SK-N-SH treated with all-trans-retinoic acid at 6 μM for 48 hours (cell line): ENCODE data around the gene LDHA.

Experiments used
- ATAC-seq: fragments of 200-7000 bp; cut with Tn5 transposase; 3 replicates; pipeline ENCODE4 v1.9.1; 2020; ENCODE audit warnings: mild to moderate bottlenecking, moderate library complexity
- BACH2 ChIP-seq: fragments of 250-450 bp; sonication (Bioruptor Pico); IDR thresholded peaks from 2 replicates; pipeline ENCODE4 v1.9.0; 2021; ENCODE audit warnings: mild to moderate bottlenecking, borderline replicate concordance
- ESRRG ChIP-seq: fragments of 250-450 bp; sonication (Bioruptor Pico); IDR thresholded peaks from 2 replicates; pipeline ENCODE4 v1.6.1; 2021; ENCODE audit warnings: mild to moderate bottlenecking
- GLIS3 ChIP-seq: fragments of 250-450 bp; sonication (Bioruptor Pico); IDR thresholded peaks from 2 replicates; pipeline ENCODE4 v1.5.0; 2020; ENCODE audit warnings: mild to moderate bottlenecking, moderate library complexity
- ISL1 ChIP-seq: fragments of 250-450 bp; sonication (Bioruptor Pico); IDR thresholded peaks from 2 replicates; pipeline ENCODE4 v2.1.2; 2022; ENCODE audit warnings: mild to moderate bottlenecking, moderate library complexity
- OSR1 ChIP-seq: fragments of 250-450 bp; sonication (Bioruptor Pico); IDR thresholded peaks from 2 replicates; pipeline ENCODE4 v1.8.0; 2022; ENCODE audit warnings: moderate library complexity, mild to moderate bottlenecking, inconsistent platforms
- POU6F1 ChIP-seq: fragments of 250-450 bp; sonication (Bioruptor Pico); IDR thresholded peaks from 2 replicates; pipeline ENCODE4 v1.8.0; 2021; ENCODE audit warnings: low read depth, mild to moderate bottlenecking, moderate library complexity, borderline replicate concordance
- PPARA ChIP-seq: fragments of 250-450 bp; sonication (Bioruptor Pico); IDR thresholded peaks from 2 replicates; pipeline ENCODE4 v1.5.0; 2020; ENCODE audit warnings: mild to moderate bottlenecking, borderline replicate concordance
- RARB ChIP-seq: fragments of 250-450 bp; sonication (Bioruptor Pico); IDR thresholded peaks from 2 replicates; pipeline ENCODE4 v1.8.0; 2021; ENCODE audit warnings: mild to moderate bottlenecking, moderate library complexity
- SNAI2 ChIP-seq: fragments of 250-450 bp; sonication (Bioruptor Pico); IDR thresholded peaks from 2 replicates; pipeline ENCODE4 v1.5.0; 2020; ENCODE audit warnings: mild to moderate bottlenecking, moderate library complexity
- TCF4 ChIP-seq: fragments of 250-450 bp; sonication (Bioruptor Pico); IDR thresholded peaks from 2 replicates; pipeline ENCODE4 v1.8.0; 2021; ENCODE audit warnings: mild to moderate bottlenecking, moderate library complexity, borderline replicate concordance
- TOX ChIP-seq: fragments of 250-450 bp; sonication (Bioruptor Pico); IDR thresholded peaks from 2 replicates; pipeline ENCODE4 v1.8.0; 2021; ENCODE audit warnings: mild to moderate bottlenecking, moderate library complexity, borderline replicate concordance
- TSHZ2 ChIP-seq: fragments of 250-450 bp; sonication (Bioruptor Pico); IDR thresholded peaks from 2 replicates; pipeline ENCODE4 v1.5.0; 2020; ENCODE audit warnings: mild to moderate bottlenecking, moderate library complexity
- ZC3H10 ChIP-seq: fragments of 250-450 bp; sonication (Bioruptor Pico); IDR thresholded peaks from 2 replicates; pipeline ENCODE4 v1.5.1; 2021; ENCODE audit warnings: mild to moderate bottlenecking, moderate library complexity
- ZNF8 ChIP-seq: fragments of 450-650 bp; formaldehyde crosslinking; IDR thresholded peaks from 2 replicates; pipeline ENCODE4 v1.5.0; 2020; ENCODE audit warnings: mild to moderate bottlenecking, moderate library complexity
- TF ChIP-seq, protein P1 (sequence below): fragments of 250-450 bp; sonication (Bioruptor Pico); IDR thresholded peaks from 2 replicates; pipeline ENCODE4 v1.5.1; 2021; ENCODE audit warnings: mild to moderate bottlenecking, moderate library complexity

The LDHA gene

DNA sequence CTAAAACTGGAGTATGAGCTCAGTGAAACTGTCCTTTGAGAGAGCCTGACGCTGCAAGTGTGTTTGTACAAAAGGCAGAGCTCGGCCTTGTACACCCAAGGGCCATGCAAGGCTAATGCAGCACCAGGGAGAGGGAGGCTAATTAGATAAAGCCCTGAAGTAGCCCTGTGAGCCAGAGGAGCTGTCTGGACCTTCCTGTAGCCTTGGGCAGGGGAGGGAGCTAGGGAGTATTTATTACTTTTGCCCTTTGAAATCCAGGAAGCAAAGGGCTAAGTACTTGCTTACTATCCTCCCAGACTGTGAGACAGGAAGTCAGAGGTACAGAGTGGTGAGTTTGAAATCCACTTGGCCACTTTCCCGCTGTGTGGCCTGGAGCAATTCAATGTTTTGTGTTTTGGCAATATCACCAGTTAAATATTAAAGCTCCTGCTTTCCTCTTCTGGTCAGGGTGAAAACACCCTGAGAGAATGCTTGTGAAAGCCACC lies 10.2 kb upstream of the LDHA start:
- no peak for TF ChIP-seq BACH2 (CRISPR knock-in tag)

DNA sequence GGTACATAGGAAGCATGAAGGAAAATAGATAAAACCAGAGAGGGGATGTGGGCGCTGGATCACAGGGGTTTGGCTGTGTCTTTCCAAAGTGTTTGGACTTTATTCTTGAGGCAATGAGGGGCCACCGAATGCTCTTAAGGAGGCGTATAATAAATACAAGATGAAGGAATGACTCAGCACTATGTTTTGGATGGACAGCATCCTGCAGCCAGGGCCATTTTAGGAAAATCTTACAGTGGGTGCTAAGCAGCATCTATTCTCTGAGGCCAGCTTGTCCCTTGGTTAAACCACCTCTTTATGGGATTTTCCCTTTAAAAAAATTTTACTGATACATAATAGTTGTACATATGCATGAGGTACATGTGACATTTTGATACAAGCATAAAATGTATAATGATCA lies 4.3 kb upstream of the LDHA start:
- no peak for ATAC-seq
- TF ChIP-seq RARB (CRISPR knock-in tag) (no peak), BACH2 (CRISPR knock-in tag) (no peak), ZNF8 (CRISPR knock-in tag) (no peak), ESRRG (CRISPR knock-in tag) (no peak), ISL1 (CRISPR knock-in tag) (no peak), POU6F1 (no peak)
- TF ChIP-seq, protein P1, sequence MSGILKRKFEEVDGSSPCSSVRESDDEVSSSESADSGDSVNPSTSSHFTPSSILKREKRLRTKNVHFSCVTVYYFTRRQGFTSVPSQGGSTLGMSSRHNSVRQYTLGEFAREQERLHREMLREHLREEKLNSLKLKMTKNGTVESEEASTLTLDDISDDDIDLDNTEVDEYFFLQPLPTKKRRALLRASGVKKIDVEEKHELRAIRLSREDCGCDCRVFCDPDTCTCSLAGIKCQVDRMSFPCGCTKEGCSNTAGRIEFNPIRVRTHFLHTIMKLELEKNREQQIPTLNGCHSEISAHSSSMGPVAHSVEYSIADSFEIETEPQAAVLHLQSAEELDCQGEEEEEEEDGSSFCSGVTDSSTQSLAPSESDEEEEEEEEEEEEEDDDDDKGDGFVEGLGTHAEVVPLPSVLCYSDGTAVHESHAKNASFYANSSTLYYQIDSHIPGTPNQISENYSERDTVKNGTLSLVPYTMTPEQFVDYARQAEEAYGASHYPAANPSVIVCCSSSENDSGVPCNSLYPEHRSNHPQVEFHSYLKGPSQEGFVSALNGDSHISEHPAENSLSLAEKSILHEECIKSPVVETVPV (CRISPR knock-in tag), result no peak
- TF ChIP-seq, all 23 proteins: peak for 0

More for the DNA sequence above, 10.2 kb upstream of the LDHA start:
- peak; percentile 77 for ATAC-seq

- TF ChIP-seq POU6F1 (no peak), PPARA (CRISPR knock-in tag) (no peak), ISL1 (CRISPR knock-in tag) (no peak)
- ATAC-seq, result no peak
Measured at GRCh38 chr11:18392434-18393321, 1.7 kb upstream of the LDHA start.

GRCh38 chr11:18393581-18394274 lies 635 bp upstream of the LDHA start:
- TF ChIP-seq SNAI2 (no peak), TOX (CRISPR knock-in tag) (no peak), RARB (CRISPR knock-in tag) (no peak), TSHZ2 (CRISPR knock-in tag) (no peak), ISL1 (CRISPR knock-in tag) (no peak), ZC3H10 (CRISPR knock-in tag) (no peak), TCF4 (CRISPR knock-in tag) (no peak)
- ATAC-seq, result peak; percentile 1

DNA sequence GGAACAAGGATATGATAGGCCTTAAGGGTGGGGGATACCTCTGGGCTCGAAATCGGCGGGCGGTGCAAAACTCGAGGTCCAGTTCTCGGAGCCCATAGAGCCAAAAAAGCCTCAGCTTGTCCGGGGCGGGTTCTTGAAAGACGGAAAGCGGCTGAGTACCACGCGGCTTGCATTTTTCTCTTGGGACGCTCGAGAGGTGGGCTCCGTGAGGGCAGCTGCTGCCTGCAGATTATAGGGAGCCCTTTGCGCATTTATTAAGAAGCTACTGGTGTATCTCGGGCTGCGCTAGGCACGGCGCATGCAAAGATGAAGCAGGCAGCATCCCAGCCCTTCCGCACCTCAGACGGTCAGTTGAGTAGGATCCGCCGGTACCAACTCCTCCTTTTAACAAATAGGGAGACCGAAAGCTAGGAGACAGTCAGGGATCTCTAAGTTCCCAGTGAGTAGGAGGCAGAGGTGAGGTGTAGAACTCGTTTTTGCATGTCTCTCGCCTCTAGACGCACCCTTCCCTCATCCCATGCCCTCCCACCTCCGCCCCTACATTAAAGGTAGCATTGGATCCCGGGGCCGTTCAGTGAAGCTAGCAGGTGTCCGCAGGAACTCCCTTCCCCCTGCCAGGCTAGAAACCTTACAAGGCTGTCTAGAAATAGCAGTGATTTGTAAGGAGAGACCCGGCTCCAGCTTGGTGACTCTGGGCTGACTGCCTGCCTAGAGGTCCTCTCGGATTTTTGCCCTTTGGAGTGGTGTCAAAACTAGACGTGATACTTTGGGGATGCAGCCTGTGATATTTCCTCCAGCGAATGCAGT lies 768 bp downstream of the LDHA start:
- ATAC-seq, result peak; percentile 5
- TF ChIP-seq ZNF8 (CRISPR knock-in tag) (no peak), OSR1 (no peak), GLIS3 (CRISPR knock-in tag) (no peak), POU6F1 (no peak), ISL1 (CRISPR knock-in tag) (no peak)
